ENCODE results near the gene PLCH1.

The PLCH1 gene

GRCh38 chr3:155743606-155744005, 1.3 kb downstream of the PLCH1 start:
- DNase-seq: no peak

GRCh38 chr3:155742349-155742965, 2.4 kb downstream of the PLCH1 start:
- DNase-seq: no peak

GRCh38 chr3:155741603-155742002, 3.3 kb downstream of the PLCH1 start:
- DNase-seq: no peak

GRCh38 chr3:155741101-155741500, 3.8 kb downstream of the PLCH1 start:
- no peak for DNase-seq

GRCh38 chr3:155739154-155739553, 5.7 kb downstream of the PLCH1 start:
- DNase-seq: no peak

- no peak for DNase-seq
These were observed 6.2 kb downstream of the PLCH1 start for GRCh38 chr3:155738580-155739076.

GRCh38 chr3:155737844-155738460, 6.9 kb downstream of the PLCH1 start:
- no peak for DNase-seq

- DNase-seq: no peak
These were observed 8.5 kb downstream of the PLCH1 start for GRCh38 chr3:155736381-155736780.

GRCh38 chr3:155730843-155731242, 14.0 kb downstream of the PLCH1 start:
- no peak for DNase-seq

- no peak for DNase-seq
These were observed 17.0 kb downstream of the PLCH1 start for GRCh38 chr3:155727836-155728235.

- no peak for DNase-seq
These were observed 30.6 kb downstream of the PLCH1 start for GRCh38 chr3:155714295-155714718.

GRCh38 chr3:155712008-155712407, 32.9 kb downstream of the PLCH1 start:
- DNase-seq: no peak

GRCh38 chr3:155704771-155705559, 39.9 kb downstream of the PLCH1 start:
- no peak for DNase-seq

- DNase-seq: no peak
These were observed 40.8 kb downstream of the PLCH1 start for GRCh38 chr3:155704061-155704460.

GRCh38 chr3:155702745-155703591, 41.9 kb downstream of the PLCH1 start:
- no peak for DNase-seq

GRCh38 chr3:155701882-155702465, 42.9 kb downstream of the PLCH1 start:
- no peak for DNase-seq

GRCh38 chr3:155697542-155697941, 47.3 kb downstream of the PLCH1 start:
- no peak for DNase-seq

GRCh38 chr3:155690921-155691320, 54.0 kb downstream of the PLCH1 start:
- no peak for DNase-seq

GRCh38 chr3:155688481-155688880, 56.4 kb downstream of the PLCH1 start:
- DNase-seq: no peak

GRCh38 chr3:155683344-155683720, 61.5 kb downstream of the PLCH1 start:
- DNase-seq: no peak

- no peak for DNase-seq
These were observed 62.2 kb downstream of the PLCH1 start for GRCh38 chr3:155682426-155683343.
